Cardiac muscle cell (in vitro differentiated cells and primary cell): Measurements from ENCODE around the gene FETUB. TPM values are rescaled to one million over a fixed set of nuclear protein-coding genes. Genes with fewer than 3 reads are reported as not detected.
A peak's percentile ranks its signal among the peaks of the same experiment; 100 is the strongest.

ENCODE experiments used
- DNase-seq, 2 donors: peaks; one replicate each; pipeline versions ENCODE4 v3.0.0 to v3.0.0-alpha.2; 2010 to 2017; ENCODE audit warnings: low read depth in 1 of 2, low spot score in 1 of 2
- H3K27ac ChIP-seq: fragments of 200-600 bp; sonication (generic); 2 replicates; pipeline ENCODE4 v1.5.1; 2016
- H3K27me3 ChIP-seq: fragments of 200-600 bp; sonication (generic); 2 replicates; pipeline ENCODE4 v1.6.0; 2016; ENCODE audit warnings: control low read depth
- H3K36me3 ChIP-seq: fragments of 200-600 bp; sonication (generic); 2 replicates; pipeline ENCODE4 v1.5.1; 2016; ENCODE audit warnings: control low read depth
- H3K4me1 ChIP-seq: fragments of 200-600 bp; sonication (generic); 2 replicates; pipeline ENCODE4 v1.8.1; 2017; ENCODE audit warnings: low read depth, mild to moderate bottlenecking, mixed run types
- H3K4me3 ChIP-seq: fragments of 200-600 bp; sonication (generic); 2 replicates; pipeline ENCODE4 v1.5.1; 2016; ENCODE audit warnings: mild to moderate bottlenecking
- H3K9me3 ChIP-seq: fragments of 200-600 bp; sonication (generic); 2 replicates; pipeline ENCODE4 v1.5.1; 2017; ENCODE audit warnings: low read depth, mild to moderate bottlenecking, control low read depth
- polyA plus RNA-seq: library from polyadenylated mRNA; unstranded; fragments of >200 nt; fragmentation: Nextera tagmentation; extraction: Ambion mirVana; gene quantifications from 2 replicates; pipeline ENCODE4 v1.2.1, GENCODE V29; 2016
- total RNA-seq: library from RNA; depleted of rRNA; stranded (reverse); fragments of >200 nt; gene quantifications from 2 replicates; pipeline ENCODE4 v1.2.3, GENCODE V29; 2016
- TF ChIP-seq, protein P1 (sequence below): IDR thresholded peaks from 2 replicates; pipeline ENCODE4 v1.5.1; 2012; ENCODE audit warnings: low read depth, mild to moderate bottlenecking, low read length

Gene FETUB
- total and polyA plus RNA-seq, 2 experiments from 2014 or later: not detected

DNA sequence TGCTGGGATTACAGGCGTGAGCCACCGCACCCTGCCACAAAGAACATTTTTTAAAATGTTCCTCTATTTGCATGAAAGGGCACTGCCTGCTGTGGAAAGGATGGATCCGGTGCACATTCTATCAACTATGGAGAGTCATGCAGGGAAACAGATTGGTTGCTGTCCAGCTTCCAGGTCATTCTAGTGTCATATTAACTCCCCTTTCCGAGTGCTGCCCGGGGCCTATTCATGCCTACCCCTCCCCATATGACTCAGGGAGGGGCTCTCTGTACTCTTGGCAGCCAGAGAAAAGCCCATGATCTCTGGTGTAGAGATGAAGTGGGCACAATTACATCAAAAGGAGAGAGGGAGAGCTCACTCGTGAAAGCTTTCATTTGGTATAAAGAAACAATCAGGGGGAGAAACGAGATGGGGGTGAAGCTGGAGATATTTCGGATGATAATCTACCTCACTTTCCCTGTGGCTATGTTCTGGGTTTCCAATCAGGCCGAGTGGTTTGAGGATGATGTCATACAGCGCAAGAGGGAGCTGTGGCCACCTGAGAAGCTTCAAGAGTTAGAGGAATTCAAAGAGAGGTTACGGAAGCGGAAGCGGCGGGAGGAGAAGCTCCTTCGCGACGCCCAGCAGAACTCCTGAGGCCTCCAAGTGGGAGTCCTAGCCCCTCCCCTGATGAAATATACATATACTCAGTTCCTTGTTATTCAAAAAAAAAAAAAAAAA, 43.5 kb upstream of the FETUB start:
- no peak overlapping the region for H3K4me3 ChIP-seq
- no peak overlapping the region for H3K27ac ChIP-seq

GRCh38 chr3:186598108-186598784, 42.0 kb upstream of the FETUB start:
- Histone ChIP-seq H3K9me3 (no peaks in the 10 kb centered on the region), H3K4me1 (no peaks in the 10 kb centered on the region), H3K36me3 (no peaks in the 10 kb centered on the region), H3K27ac (no peak overlapping the region), H3K4me3 (no peak overlapping the region), H3K27me3 (peaks cover 4% of the 10 kb centered on the region)
- peak; percentile 36 to 82 for DNase-seq
- TF ChIP-seq, protein P1, sequence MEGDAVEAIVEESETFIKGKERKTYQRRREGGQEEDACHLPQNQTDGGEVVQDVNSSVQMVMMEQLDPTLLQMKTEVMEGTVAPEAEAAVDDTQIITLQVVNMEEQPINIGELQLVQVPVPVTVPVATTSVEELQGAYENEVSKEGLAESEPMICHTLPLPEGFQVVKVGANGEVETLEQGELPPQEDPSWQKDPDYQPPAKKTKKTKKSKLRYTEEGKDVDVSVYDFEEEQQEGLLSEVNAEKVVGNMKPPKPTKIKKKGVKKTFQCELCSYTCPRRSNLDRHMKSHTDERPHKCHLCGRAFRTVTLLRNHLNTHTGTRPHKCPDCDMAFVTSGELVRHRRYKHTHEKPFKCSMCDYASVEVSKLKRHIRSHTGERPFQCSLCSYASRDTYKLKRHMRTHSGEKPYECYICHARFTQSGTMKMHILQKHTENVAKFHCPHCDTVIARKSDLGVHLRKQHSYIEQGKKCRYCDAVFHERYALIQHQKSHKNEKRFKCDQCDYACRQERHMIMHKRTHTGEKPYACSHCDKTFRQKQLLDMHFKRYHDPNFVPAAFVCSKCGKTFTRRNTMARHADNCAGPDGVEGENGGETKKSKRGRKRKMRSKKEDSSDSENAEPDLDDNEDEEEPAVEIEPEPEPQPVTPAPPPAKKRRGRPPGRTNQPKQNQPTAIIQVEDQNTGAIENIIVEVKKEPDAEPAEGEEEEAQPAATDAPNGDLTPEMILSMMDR: no peak

More for the DNA sequence above, 43.5 kb upstream of the FETUB start:
- no peaks in the 10 kb centered on the region for H3K4me1 ChIP-seq
- no peaks in the 10 kb centered on the region for H3K36me3 ChIP-seq
- TF ChIP-seq, protein P1: no peak
- peak in 1 of 2 donors; percentile 57 for DNase-seq
- H3K27me3 ChIP-seq: peaks cover 4% of the 10 kb centered on the region
- no peaks in the 10 kb centered on the region for H3K9me3 ChIP-seq

DNA sequence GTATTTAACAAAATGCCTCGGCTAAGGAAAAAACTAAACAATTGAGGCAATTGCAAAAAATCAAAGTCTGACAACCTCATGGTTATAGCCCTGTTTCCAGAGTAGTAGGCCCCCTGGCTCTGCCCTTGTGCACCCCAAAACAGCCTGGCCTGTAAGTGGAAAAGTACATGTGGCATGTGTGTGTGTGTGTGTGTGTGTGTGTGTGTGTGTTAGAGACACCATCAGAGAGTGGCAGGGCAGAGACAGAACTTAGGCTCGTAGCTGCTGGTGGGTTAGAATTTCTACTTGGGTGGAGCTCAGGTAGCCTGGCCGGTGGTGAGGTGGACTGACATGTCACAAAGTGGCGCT, 41.4 kb upstream of the FETUB start:
- no peak overlapping the region for H3K27ac ChIP-seq
- TF ChIP-seq, protein P1: no peak
- H3K9me3 ChIP-seq: no peaks in the 10 kb centered on the region
- H3K4me3 ChIP-seq: no peak overlapping the region
- peaks cover 4% of the 10 kb centered on the region for H3K27me3 ChIP-seq
- H3K4me1 ChIP-seq: no peaks in the 10 kb centered on the region
- H3K36me3 ChIP-seq: no peaks in the 10 kb centered on the region
- DNase-seq: no peak

DNA sequence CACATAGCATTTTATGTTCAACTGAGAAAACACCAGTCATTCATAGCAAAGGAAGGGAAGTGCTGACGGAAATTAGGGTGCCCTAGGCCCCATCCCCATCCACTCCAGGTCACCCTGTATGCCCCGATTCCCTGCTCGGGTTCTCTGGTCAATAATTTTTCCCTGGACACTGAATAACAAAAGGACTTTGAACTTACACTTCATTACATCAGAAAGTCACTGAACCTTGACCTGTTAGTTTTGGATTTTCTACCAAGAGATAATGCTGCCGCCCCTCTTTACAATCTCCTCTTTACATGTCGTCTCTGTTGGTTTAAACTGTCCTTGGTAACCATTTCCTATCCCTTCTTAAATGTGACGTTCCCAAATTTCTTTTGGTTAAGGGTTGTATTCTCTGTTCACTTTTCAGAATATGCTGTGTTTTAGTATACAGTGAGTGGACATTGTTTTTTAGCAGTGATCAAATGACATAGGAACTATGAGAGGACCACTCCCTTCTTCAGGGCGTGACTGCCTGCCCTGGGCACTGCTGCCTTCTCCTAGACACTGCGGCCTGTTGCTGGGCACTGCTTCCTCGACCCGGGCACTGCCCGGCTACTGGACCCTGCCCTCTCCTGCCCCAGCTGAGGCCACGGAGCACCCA, 40.9 kb upstream of the FETUB start:
- Histone ChIP-seq H3K27ac (no peak overlapping the region), H3K27me3 (peaks cover 4% of the 10 kb centered on the region), H3K4me1 (no peaks in the 10 kb centered on the region), H3K36me3 (no peaks in the 10 kb centered on the region), H3K4me3 (no peak overlapping the region), H3K9me3 (no peaks in the 10 kb centered on the region)
- no peak for DNase-seq
- TF ChIP-seq, protein P1: no peak

GRCh38 chr3:186599785-186600166, 40.4 kb upstream of the FETUB start:
- Histone ChIP-seq H3K4me1 (no peaks in the 10 kb centered on the region), H3K9me3 (no peaks in the 10 kb centered on the region), H3K27me3 (peaks cover 4% of the 10 kb centered on the region), H3K36me3 (no peaks in the 10 kb centered on the region), H3K4me3 (no peak overlapping the region), H3K27ac (no peak overlapping the region)
- TF ChIP-seq, protein P1: no peak
- DNase-seq: no peak
